Thyroid gland (tissue), 4 donors: ENCODE data around the gene LARGE1.

Experiments used
- POLR2A ChIP-seq, 2 donors: fragments of 450-650 bp; IDR thresholded peaks; one replicate each; pipeline ENCODE4 v1.6.1; 2017; ENCODE audit warnings: antibody characterized with exemption in 2 of 2, mild to moderate bottlenecking in 2 of 2, moderate library complexity in 1 of 2
- TF ChIP-seq, protein P1 (sequence below), 6 experiments: fragments of 200-600 bp in 3 of 6; fragments of 450-650 bp in 3 of 6; sonication (generic) in 3 of 6; IDR thresholded peaks; one replicate each; pipeline ENCODE4 v1.5.1; 2016 to 2019; ENCODE audit warnings: antibody characterized with exemption in 6 of 6, mild to moderate bottlenecking in 2 of 6, inconsistent platforms in 1 of 6, moderate library complexity in 1 of 6

DNA sequence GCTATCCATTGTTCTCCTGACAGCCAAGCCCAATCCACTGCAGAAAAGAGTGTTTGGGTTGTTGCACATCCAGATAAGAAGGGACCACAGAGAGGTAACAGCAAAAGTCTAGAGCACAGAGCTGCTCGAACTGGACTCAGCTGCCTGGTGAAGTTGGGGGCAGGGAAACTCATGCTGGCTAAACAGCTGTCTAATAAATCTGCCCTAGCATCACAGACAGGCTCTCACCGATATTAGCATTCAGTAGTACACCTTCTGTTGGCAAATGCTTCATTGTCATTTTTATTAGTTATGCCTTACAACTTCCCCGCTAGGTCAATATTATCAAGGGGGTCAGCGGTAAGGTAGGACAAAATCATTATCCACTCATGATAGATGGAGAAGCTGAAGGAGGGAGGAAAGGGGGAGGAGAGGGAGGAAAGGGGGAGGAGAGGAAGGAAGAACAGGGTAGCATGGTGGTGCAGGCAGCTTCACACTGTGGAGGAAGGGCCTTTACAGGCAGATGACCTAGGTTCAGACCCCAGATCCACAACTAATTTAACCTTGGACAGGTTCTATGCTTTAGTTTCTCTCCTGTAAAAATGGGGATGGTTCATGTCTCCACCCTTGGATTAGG, 102.7 kb downstream of the LARGE1 start:
- TF ChIP-seq, protein P1, sequence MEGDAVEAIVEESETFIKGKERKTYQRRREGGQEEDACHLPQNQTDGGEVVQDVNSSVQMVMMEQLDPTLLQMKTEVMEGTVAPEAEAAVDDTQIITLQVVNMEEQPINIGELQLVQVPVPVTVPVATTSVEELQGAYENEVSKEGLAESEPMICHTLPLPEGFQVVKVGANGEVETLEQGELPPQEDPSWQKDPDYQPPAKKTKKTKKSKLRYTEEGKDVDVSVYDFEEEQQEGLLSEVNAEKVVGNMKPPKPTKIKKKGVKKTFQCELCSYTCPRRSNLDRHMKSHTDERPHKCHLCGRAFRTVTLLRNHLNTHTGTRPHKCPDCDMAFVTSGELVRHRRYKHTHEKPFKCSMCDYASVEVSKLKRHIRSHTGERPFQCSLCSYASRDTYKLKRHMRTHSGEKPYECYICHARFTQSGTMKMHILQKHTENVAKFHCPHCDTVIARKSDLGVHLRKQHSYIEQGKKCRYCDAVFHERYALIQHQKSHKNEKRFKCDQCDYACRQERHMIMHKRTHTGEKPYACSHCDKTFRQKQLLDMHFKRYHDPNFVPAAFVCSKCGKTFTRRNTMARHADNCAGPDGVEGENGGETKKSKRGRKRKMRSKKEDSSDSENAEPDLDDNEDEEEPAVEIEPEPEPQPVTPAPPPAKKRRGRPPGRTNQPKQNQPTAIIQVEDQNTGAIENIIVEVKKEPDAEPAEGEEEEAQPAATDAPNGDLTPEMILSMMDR (IDR thresholded peaks at IDR 0.05) = no peak
- no peak for TF ChIP-seq POLR2A (IDR thresholded peaks at IDR 0.05)
